ENCODE measurements around the gene HCFC2.
"Not testable (repeated sequence)": the region's sequence is repeated elsewhere in the genome, so short reads cannot be mapped to it uniquely, and the experiment has no call there.

The HCFC2 gene

DNA sequence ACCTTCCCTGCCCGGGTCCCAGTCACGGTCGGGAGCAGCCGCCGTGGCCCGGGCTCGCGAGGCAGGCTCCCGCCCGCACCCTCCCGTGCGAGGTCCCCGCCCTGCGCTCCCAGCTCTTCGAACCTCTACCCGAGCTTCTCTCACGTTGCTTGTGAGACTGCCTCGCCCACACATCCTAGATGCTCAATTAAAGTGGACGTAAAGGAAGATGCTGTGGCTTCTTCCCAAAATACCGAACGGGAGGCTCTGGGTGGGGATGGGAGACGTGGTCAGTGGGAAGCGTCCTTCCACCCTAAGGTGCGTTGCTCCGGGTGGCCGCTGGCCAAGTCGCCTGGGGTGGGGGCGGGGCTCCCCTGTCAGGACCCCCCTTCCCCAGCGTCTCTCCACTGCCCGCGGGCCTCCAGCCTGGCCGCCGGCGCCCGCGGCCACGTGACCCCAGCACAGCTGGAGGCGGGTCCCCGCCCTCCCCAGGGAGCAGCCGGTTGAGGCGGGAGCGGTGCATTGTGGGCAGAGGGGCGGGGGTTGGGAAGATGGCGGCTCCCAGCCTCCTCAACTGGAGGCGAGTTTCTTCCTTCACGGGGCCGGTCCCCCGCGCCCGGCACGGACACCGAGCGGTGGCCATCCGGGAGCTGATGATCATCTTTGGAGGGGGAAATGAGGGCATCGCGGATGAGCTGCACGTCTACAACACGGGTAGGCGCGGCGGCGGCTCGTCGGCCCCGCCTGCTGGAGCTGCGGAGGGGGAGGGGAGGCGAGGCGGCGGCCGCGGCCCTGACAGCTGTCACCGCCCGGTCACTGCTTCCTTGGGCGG is at the start of gene HCFC2:
Gene HCFC2, plus strand, starts transcription at position 501 of the 811 bp plus-strand sequence. Its CDS starts 30 bp downstream, at position 531.
- DNase-seq (ENCODE audit: low read depth), result peak; percentile 83

DNA sequence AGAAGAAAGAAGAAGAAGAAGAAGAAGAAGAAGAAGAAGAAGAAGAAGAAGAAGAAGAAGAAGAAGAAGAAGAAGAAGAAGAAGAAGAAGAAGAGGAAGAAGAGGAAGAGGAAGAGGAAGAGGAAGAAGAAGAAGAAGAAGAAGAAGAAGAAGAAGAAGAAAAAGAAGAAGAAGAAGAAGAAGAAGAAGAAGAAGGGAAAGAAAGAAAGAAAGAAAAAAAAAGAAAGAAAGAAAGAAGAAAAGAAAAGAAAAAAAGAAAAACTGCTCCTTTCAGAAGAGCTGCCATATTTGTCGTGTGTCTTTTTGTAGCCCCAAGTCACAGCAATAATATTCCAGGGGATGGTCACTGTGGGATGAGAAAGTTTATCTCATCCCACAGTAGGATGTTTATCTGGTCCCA is 42.5 kb upstream of the HCFC2 start:
- DNase-seq (ENCODE audit: low read depth), result not testable (repeated sequence)

DNA sequence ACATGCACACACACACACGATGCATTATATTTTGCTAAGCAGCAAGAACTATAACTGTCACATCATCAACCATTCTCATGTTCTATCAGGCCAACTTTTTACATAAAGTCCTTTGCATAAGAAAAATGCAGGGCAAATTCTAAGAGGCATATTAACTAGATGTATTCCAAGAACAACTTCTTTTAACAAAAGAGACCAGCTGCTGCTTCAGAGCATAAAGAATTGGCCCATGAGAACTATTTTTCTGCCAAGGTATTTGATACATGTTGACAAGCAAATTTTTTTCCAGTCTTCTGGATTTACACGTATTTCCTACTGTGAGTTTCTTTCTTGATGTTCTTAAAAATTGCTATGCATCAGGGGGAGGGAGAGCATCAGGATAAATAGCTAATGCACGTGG is 41.5 kb upstream of the HCFC2 start:
- no peak for DNase-seq (ENCODE audit: low read depth)

DNA sequence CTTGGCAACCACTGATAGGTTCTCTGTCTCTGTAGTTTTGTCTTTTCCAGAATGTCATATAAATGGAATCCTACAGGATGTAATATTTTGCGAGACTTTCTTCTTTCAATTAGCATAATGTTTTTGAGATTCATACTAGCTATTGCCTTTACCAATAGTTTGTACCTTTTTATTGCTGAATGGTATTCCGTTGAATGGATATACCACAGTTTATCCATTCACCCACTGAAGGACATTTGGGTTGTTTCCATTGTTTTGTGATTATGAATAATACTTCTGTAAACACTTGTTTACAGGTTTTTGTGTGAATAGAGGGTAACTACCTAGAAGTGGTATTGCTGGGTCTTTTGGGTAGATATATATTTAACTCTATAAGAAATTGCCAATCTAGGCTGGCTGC is 40.6 kb upstream of the HCFC2 start:
- no peak for DNase-seq (ENCODE audit: low read depth)

DNA sequence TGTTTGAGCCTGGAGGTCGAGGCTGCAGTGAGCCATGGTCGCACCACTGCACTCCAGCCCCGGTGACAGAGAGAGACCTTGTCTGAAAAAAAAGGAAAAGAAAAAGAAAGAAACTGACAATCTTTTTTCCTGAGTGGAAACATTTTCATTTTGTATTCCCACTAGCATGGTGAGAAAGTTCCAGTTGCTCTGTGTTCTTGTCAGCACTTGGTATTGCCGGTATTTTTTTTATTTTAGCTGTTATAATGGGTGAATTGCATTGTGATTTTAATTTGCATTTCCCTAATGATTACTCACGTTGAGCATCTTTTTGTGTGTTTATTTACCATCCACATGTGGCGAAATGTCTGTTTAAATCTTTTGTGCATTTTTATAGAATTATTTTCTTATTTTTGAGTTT is 40.0 kb upstream of the HCFC2 start:
- DNase-seq (ENCODE audit: low read depth), result no peak

DNA sequence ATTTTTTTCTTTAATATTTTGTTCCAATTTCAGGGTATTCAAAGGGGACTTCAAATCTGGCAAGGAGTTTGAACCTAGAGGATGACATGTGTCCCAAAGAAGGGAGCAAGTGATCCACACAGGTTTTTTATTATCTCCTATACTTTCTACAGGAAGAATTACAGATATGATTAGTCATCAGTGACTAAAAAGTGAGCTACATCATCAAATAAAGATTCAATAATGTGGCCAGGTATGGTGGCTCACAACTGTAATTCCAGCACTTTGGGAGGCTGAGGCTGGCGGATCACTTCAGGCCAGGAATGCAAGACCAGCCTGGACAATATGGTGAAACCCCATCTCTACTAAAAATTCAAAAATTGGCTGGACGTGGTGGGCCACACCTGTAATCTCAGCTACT is 38.6 kb upstream of the HCFC2 start:
- no peak for DNase-seq (ENCODE audit: low read depth)

DNA sequence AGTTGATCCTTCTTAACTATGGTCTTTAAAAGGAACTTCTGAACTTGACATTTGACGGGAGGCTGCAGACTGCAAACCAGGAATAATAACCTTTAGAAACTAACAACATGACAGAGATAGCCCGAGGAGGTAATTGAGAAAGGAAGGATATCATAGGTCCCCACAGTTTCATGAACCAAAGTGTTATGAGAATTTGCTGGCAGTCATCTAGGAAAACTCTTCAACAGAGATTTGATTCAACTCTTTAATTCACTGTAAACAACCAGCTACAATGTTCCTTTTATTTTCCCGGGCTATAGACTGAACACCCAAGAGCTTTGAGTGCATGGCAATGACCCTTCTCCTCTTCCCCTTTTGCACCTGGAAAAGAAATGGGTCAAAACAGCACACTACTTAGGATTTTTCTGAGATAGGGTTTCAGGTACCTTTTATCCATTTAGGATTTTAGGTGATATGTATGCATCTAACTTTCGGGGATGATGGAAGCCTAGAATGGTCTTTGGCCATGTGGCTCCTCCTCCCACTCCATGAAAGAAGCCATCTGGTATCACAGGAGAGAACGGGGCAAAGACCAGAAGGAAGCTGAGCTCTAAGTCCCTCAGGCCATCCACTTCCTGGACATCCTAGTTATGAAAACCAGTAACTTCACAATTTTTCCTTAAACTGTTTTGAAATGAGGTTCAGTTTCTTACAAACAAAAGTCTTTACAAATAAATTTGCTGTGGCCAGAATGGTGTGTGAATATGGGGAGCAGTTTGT is 37.3 kb upstream of the HCFC2 start:
- DNase-seq (ENCODE audit: low read depth), result no peak

DNA sequence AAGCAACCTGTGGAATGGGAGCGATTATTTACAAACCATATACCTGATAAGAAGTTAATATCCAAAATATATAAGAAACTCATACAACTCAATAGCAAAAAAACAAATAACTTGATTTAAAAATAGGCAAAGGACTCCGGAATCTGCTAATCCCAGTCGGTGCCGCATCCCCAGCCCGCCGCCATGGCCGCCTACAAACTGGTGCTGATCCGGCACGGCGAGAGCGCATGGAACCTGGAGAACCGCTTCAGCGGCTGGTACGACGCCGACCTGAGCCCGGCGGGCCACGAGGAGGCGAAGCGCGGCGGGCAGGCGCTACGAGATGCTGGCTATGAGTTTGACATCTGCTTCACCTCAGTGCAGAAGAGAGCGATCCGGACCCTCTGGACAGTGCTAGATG is 33.7 kb upstream of the HCFC2 start:
- not testable (repeated sequence) for DNase-seq (ENCODE audit: low read depth)

DNA sequence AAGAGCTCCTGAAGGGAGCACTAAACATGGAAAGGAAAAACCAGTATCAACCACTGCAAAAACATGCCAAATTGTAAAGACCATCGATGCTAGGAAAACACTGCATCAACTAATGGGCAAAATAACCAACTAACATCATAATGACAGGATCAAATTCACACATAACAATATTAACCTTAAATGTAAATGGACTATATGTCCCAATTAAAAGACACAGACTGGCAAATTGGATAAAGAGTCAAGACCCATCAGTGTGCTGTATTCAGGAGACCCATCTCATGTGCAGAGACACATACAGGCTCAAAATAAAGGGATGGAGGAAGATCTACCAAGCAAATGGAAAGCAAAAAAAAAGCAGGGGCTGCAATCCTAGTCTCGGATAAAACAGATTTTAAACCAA is 28.2 kb upstream of the HCFC2 start:
- DNase-seq (ENCODE audit: low read depth), result not testable (repeated sequence)

DNA sequence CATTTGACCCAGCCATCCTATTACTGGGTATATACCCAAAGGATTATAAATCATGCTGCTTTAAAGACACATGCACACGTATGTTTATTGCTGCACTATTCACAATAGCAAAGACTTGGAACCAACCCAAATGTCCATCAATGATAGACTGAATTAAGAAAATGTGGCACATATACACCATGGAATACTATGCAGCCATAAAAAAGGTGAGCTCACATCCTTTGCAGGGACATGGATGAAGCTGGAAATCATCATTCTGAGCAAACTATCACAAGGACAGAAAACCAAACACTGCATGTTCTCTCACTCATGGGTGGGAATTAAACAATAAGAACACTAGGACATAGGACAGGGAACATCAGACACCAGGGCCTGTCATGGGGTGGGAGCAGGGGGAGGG is 24.6 kb upstream of the HCFC2 start:
- DNase-seq (ENCODE audit: low read depth), result not testable (repeated sequence)

DNA sequence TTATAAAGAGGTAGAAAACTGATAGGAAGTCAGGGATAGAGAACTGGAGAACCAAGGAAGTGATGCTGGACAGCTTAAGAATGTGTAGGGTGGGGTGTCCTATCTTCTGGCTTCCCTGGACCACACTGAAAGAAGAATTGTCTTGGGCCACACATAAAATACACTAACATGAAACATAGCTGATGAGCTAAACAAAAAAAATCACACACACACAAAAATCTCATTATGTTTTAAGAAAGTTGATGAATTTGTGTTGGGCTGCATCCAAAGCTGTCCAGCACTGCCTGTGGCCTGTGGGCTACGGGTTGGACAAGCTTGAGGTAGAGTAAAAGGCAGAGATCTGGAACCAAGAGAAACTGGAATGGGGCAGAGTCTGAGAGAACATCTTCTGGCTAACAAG is 21.8 kb upstream of the HCFC2 start:
- no peak for DNase-seq (ENCODE audit: low read depth)

DNA sequence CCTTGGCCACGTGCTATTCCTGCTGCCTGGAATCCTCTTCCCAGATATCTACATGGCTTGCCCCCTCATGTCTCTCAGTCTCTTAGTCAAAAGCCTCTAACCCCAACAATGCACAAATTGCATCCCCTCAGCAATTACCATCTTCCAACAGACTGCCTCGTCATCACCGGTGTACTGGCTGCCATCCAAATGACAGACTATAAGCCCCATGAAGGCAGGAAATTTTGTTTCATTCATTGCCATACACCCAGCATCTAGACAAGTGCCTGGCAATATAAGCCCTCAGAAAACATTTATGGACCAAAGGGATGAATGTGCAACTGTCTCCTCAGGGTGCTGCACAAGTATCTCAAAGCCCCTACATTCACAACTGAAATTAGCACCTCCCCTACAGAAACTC is 20.2 kb upstream of the HCFC2 start:
- no peak for DNase-seq (ENCODE audit: low read depth)

DNA sequence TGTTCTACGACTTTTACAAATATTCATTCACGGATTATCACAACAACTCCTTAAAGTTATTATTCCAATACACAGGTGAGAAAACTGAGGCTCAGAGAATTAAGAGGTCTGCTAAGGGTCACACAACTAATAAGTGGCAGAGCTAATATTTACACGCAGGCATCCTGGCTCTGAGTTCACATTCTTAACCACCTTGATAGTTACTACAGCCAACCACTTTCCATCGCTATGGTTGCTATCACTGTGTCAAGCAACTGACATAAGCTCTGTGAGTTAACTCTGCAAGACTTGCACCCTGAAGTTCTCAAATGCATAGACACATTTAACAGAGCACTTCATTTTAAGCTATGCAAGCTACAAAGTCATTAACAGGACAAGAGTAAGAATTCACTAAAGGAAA is 18.0 kb upstream of the HCFC2 start:
- DNase-seq (ENCODE audit: low read depth), result no peak

DNA sequence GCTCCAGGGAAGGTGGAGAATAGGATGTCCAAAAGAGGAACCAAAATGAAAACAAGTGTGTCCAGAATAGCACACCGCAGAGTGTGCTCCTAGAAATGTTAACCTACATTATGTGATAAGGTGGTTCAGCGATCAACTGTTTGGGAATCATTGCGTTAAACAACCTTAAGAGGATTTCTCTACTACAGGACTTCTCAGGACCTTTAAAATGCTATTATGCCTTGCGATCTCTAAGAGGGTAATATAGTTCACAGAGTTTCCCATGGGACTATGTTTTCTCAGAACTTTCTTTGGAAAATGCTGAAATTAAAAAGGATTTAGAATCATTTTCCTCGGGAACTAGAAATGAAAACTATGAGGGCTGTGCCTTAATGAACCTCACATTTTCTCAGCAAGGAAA is 16.2 kb upstream of the HCFC2 start:
- no peak for DNase-seq (ENCODE audit: low read depth)

DNA sequence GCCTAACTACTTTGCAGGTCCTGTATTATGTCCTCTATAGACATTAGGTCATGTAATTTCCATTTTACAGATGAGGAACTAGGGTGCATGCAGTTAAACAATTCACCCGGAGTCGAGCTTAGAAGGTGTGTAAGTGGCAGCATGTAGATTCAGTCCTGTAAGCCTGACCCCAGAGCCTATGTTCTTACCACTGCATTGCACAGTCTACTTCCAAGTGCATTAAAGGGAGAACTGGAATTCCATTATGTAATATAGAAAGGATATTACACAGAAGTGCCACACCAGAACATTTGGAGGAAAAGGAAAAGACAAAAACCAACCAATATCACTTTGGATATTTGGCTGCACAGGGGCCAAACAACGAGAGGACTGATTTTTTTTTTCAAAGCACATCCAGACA is 15.5 kb upstream of the HCFC2 start:
- no peak for DNase-seq (ENCODE audit: low read depth)

DNA sequence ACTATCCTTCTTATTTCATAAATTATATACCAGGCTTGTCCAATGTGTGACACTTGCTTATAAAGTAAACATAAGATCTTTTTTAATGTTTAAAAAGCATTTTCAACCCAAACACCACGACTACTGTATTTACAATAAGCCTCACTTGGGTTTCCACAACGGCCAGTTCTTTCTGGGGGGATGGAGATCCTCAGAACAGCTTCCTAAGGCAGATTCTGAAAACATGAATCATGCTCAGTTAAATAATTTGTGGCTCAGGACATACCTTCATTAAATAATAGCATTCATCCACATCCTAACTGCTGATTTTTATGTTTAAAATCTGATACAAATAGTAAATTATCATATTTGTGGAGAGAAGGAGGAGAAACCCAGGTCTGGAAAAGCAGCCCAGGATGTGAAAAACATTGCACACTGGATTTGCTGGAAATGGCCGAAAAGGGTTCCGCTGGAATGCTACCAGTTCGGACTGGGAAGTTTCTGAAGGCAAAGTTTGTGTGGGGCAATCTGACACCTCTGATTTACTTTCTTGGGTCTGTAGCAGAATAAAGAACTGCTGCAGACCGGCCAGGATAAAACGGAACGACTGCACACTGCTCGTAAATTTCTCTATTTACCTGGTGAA is 14.9 kb upstream of the HCFC2 start:
- no peak for DNase-seq (ENCODE audit: low read depth)

DNA sequence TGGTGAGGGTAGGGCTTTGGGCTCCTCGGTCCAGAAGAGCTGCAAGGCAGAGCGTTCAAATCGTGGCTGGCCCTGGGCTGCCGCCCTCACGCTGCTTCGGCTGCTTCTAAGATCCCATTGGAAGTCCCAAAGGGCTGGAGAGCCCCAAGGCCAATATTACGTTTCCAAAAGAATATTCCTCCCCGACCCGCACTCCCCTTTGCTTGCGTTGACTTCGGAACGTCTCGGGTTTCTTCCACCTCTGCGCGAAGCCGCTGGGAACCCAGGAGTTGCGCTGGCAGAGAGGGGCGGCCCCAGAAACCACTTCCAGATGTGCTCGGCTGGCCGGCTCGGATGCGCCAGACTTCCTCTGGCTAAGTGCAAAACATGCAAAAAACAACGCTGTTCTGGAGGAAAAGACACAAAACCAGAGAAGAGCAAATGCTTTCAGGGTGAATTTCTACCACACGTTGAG is 14.4 kb upstream of the HCFC2 start, which contains the start of gene GLT8D2:
Gene GLT8D2, minus strand, starts transcription at position 285 of the 454 bp plus-strand sequence. CDS start 30,539 bp downstream, outside the sequence.
- no peak for DNase-seq (ENCODE audit: low read depth)

DNA sequence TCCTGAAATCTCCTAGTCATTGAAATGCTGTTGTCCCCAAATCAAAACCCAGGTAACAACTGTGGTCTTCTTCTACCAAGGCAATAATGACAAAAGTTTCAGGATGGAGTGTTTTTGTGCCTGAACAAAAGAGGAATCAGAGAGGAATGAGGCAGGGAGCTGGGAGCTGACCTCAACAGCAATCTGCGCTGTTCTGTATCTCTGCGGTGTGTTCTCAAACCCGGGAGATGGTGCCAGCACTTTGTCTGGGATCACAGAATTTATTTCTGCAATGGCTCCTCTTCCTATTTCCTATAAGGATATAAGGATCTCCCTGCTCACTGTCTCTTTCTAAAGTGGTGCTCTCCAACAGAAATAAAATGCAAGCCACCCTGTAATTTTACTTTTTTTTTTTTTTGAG is 13.9 kb upstream of the HCFC2 start:
- DNase-seq (ENCODE audit: low read depth), result no peak

DNA sequence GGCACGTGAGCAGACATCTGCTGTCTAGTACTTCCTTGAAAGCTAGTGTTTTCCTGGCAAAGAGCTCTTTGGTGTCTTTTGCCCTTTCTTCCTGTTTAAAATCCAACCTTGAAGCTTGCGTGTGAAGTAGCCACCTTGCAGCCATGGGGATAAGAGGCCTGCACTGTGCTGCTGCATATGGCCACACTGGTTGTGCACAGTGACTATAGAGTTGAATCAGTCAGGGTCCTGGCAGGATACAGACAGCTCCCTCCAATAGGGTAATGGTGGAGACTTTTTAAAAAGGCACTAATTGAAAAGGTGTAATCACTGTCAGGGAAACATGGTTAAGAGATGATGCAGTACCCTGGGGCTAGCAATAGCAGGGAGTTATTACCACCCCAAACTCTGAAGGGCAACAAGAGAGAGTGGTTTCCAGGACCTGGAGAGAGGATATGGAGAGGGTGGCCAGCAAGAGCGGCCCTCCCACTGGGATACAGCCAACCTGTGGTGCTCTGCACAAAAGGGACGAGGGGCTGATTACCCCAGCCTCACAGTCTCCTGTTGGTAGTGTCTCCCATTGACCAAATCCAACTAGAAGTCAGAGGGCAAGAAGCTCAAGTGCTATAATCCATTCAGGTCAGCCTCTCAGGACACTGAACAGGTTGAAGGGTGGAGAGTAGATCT is 9.5 kb upstream of the HCFC2 start:
- no peak for DNase-seq (ENCODE audit: low read depth)

DNA sequence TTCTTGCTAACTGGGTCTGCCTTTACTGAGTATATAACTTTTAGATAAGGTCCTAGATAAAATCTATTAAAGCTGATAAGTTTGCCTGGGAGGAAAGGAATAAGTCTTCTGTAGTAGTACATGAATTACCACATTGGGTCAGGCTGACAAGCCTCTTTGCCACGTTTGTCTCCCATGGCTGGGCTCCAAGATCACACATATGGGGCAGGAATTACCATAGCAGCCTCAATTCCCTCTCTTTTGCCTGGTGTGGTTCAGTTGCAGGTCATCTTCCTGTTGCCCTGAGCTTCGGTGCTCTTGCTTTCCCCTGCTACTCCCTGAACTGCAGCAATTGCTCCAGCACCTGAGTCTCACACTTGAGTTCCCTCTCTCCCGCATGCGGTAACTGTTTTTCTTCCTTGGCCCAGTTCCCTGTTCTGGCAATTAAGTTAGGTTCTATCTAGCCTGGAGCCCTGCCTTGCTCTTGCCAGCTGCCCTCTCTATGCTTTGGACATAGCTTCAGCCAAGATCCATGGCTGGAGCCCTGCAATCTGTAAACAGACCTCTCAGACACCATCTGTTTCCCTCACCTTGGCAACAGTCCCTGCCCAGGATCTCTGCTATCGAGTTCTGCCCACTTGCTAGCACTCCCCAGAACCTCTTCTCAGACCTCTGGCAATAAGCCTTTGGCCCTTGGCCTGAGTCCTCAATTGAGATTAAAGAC is 8.5 kb upstream of the HCFC2 start:
- no peak for DNase-seq (ENCODE audit: low read depth)

DNA sequence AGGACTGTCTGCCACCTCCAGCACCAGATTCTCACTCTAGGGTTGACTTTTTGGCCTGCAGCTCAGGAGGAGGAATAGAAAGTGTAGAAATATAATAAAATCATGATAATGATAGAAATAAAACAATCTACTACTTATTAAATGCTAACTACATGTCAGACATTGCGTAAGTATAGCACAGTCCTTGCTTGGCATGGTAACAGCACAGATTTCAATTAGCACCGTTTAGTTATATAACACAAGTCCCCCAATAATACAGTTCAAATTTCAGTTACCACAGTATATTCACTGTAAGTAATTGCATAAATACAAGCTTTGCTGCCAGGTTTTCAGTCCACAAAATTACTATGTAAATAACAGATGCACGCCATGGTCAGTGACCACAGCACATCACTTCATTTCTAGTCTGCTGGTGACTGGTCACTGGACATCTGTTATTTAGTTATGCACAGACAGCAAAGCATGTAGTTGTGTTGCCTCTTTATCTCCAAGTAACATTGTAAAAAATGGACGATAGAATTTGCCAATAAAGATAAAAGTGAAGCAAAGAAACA is 7.8 kb upstream of the HCFC2 start:
- no peak for DNase-seq (ENCODE audit: low read depth)

Data from activated T-cell treated with anti-CD3 and anti-CD28 coated beads for 1 hour (primary cell).